ENCODE results near the gene HEATR5B.
A peak's percentile ranks its signal among the peaks of the same experiment; 100 is the strongest.

HEATR5B gene

DNA sequence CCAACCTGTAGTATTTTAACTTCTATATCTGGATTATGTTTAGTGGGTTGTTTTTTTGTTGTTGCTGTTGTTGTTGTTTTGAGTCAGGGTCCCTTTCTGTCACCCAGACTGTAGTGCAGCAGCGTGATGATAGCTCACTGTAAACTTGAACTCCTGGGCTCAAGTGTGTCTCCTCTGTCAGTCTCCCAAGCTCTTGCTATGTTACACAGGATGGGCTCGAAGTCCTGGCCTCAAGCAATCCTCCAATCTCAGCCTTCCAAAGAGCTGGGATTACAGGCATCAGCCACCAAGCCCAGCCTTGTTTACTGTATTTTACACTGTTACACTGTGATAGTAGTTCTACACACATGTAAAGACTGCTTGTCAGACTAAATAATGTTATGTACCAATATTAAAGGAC is 108.1 kb downstream of the HEATR5B start:
- Histone ChIP-seq H3K27me3 (ENCODE audit: insufficient read depth, poor library complexity, severe bottlenecking) (no peaks in the 10 kb centered on the region), H3K36me3 (ENCODE audit: low read depth) (peaks cover 5% of the 10 kb centered on the region), H3K4me1 (ENCODE audit: insufficient read depth, poor library complexity, severe bottlenecking) (no peaks in the 10 kb centered on the region), H3K27ac (ENCODE audit: poor library complexity, severe bottlenecking) (no peak overlapping the region), H3K9me3 (ENCODE audit: severe bottlenecking) (no peaks in the 10 kb centered on the region), H3K4me3 (ENCODE audit: severe bottlenecking) (no peak overlapping the region)
- peak; percentile 23; the same call in 2 of the 3 replicates for ATAC-seq (ENCODE audit: low read depth)
- TF ChIP-seq, protein P1, sequence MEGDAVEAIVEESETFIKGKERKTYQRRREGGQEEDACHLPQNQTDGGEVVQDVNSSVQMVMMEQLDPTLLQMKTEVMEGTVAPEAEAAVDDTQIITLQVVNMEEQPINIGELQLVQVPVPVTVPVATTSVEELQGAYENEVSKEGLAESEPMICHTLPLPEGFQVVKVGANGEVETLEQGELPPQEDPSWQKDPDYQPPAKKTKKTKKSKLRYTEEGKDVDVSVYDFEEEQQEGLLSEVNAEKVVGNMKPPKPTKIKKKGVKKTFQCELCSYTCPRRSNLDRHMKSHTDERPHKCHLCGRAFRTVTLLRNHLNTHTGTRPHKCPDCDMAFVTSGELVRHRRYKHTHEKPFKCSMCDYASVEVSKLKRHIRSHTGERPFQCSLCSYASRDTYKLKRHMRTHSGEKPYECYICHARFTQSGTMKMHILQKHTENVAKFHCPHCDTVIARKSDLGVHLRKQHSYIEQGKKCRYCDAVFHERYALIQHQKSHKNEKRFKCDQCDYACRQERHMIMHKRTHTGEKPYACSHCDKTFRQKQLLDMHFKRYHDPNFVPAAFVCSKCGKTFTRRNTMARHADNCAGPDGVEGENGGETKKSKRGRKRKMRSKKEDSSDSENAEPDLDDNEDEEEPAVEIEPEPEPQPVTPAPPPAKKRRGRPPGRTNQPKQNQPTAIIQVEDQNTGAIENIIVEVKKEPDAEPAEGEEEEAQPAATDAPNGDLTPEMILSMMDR (IDR thresholded peaks at IDR 0.05; ENCODE audit: poor library complexity, severe bottlenecking) = no peak
- no peak for DNase-seq (ENCODE audit: low spot score)

DNA sequence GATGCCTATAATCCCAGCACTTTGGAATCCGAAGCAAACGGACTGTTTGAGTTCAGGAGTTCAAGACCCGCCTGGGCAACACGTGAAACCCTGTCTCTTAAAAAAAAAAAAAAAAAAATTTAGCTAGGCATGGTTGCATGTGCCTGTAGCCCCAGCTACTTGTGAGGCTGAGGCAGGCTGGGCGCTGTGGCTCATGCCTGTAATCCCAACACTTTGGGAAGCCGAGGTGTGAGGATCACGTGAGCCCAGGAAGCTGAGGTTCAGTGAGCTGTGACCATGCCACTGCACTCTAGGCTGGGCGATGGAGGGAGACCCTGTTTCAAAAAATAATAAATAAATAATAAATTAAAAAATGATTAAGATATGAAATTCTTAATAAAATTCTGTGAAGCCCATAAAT is 108.9 kb downstream of the HEATR5B start:
- Histone ChIP-seq H3K4me1 (ENCODE audit: insufficient read depth, poor library complexity, severe bottlenecking) (no peaks in the 10 kb centered on the region), H3K36me3 (ENCODE audit: low read depth) (no peaks in the 10 kb centered on the region), H3K27ac (ENCODE audit: poor library complexity, severe bottlenecking) (no peak overlapping the region), H3K9me3 (ENCODE audit: severe bottlenecking) (no peaks in the 10 kb centered on the region), H3K4me3 (ENCODE audit: severe bottlenecking) (no peak overlapping the region), H3K27me3 (ENCODE audit: insufficient read depth, poor library complexity, severe bottlenecking) (no peaks in the 10 kb centered on the region)
- no peak for ATAC-seq (ENCODE audit: low read depth)
- TF ChIP-seq, protein P1 (IDR thresholded peaks at IDR 0.05; ENCODE audit: poor library complexity, severe bottlenecking) = no peak
- DNase-seq (ENCODE audit: low spot score) = no peak

DNA sequence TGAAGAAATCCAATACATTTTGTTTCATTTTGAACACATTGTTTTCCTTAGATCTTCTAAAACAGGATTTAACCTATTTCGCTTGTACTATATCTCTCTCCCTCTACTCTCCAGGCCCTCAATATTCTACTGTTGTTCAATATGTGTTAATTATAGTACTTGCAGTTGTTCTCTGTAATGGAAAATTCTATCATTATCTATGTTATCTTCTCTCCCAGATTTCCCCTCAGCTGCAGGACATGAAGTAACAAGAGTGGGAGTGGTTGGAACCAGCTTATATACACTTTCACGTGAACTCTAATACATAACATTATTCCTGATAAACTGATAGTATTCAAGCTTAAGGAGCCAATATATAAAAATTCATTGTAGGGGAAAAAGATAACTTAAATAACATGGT is 110.9 kb downstream of the HEATR5B start:
- no peak overlapping the region for H3K27ac ChIP-seq (ENCODE audit: poor library complexity, severe bottlenecking)
- H3K4me1 ChIP-seq (ENCODE audit: insufficient read depth, poor library complexity, severe bottlenecking) = no peaks in the 10 kb centered on the region
- DNase-seq (ENCODE audit: low spot score) (no peak), ATAC-seq (ENCODE audit: low read depth) (no peak)
- H3K27me3 ChIP-seq (ENCODE audit: insufficient read depth, poor library complexity, severe bottlenecking) = no peaks in the 10 kb centered on the region
- TF ChIP-seq, protein P1 (IDR thresholded peaks at IDR 0.05; ENCODE audit: poor library complexity, severe bottlenecking) = no peak
- H3K4me3 ChIP-seq (ENCODE audit: severe bottlenecking) = no peak overlapping the region
- no peaks in the 10 kb centered on the region for H3K36me3 ChIP-seq (ENCODE audit: low read depth)
- H3K9me3 ChIP-seq (ENCODE audit: severe bottlenecking) = no peaks in the 10 kb centered on the region

DNA sequence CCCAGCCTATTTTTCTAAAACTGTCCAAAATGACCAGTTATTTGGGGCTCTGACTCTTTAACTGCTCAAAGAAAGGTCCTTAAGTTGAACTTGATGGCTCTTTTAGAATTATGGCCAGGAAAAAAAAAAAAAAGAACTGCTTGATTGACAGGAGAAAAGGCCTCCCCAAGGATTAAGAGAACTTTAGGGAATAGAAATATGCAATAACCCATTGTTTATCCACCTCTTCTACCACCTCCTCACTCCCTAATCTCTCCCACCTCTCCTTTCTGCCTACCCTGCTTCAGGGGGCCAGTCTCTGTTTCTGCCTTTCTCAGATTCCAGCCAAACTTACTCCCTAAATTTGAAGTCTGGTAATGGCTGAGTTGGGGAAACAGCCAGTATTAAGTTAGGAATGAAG is 112.2 kb downstream of the HEATR5B start:
- Histone ChIP-seq H3K27ac (ENCODE audit: poor library complexity, severe bottlenecking) (no peak overlapping the region), H3K27me3 (ENCODE audit: insufficient read depth, poor library complexity, severe bottlenecking) (no peaks in the 10 kb centered on the region), H3K9me3 (ENCODE audit: severe bottlenecking) (no peaks in the 10 kb centered on the region), H3K4me3 (ENCODE audit: severe bottlenecking) (no peak overlapping the region), H3K36me3 (ENCODE audit: low read depth) (no peaks in the 10 kb centered on the region), H3K4me1 (ENCODE audit: insufficient read depth, poor library complexity, severe bottlenecking) (peaks cover 4% of the 10 kb centered on the region)
- TF ChIP-seq, protein P1 (IDR thresholded peaks at IDR 0.05; ENCODE audit: poor library complexity, severe bottlenecking) = no peak
- DNase-seq (ENCODE audit: low spot score) (no peak), ATAC-seq (ENCODE audit: low read depth) (no peak)

DNA sequence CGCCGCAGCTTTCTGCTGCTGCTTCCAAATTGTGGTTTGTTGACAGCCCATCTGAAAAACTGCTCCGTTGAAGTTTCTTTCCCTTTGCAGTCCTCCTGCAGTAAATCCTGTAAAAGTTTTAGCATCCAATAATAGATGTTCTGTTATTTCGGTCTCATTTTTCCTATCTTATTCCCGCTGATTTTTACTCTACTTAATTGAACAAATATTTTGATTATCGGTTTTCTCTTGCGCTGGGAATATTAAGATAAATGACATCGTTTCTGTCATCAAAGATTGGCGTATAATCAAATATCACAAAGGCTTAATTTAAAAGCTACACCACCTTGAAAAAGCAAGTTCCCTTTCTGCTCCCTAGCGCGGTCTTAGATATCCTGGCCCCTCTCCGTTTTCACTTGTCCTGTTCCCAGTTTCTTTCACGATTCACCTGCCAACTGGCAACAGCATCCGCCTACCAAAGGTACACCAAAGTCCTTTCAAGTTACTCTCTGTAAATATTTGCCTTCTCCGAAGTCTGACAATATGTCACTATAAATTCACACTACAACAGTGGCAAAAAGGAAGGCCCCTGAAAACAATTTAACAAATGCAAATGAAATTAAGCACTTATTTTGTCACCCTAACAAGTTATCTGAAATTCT is 116.8 kb downstream of the HEATR5B start:
- Histone ChIP-seq H3K27ac (ENCODE audit: poor library complexity, severe bottlenecking) (peak overlapping the region; percentile 71), H3K4me1 (ENCODE audit: insufficient read depth, poor library complexity, severe bottlenecking) (peaks cover 13% of the 10 kb centered on the region), H3K9me3 (ENCODE audit: severe bottlenecking) (no peaks in the 10 kb centered on the region), H3K36me3 (ENCODE audit: low read depth) (0 out of 2 replicates have a peak, but pooled peaks cover 2% of the 10 kb centered on the region), H3K4me3 (ENCODE audit: severe bottlenecking) (peak overlapping the region; percentile 96), H3K27me3 (ENCODE audit: insufficient read depth, poor library complexity, severe bottlenecking) (no peaks in the 10 kb centered on the region)
- TF ChIP-seq, protein P1 (IDR thresholded peaks at IDR 0.05; ENCODE audit: poor library complexity, severe bottlenecking) = no peak
- ATAC-seq (ENCODE audit: low read depth) (no peak), DNase-seq (ENCODE audit: low spot score) (no peak)

All from RWPE2 (cell line).